ENCODE results near the gene GABARAP.

The GABARAP gene

GRCh38 chr17:7219812-7220592 lies 22.2 kb downstream of the GABARAP start, which contains the start of the genes ACADVL and DLG4:
Gene ACADVL, plus strand, starts transcription at chr17:7219938. Its CDS starts 47 bp downstream, at chr17:7219985.
Gene DLG4, minus strand, starts transcription at chr17:7219836.
- peaks cover 33 to 43% of the 10 kb centered on the region in 2 experiments for H3K4me1 ChIP-seq (ENCODE audit: control insufficient read depth in 1 of 2, insufficient read depth in 1 of 2, low read depth in 1 of 2, low read length in 1 of 2)
- peak within 1 kb of the TSS; percentile 89 to 90 for H3K4me3 ChIP-seq (ENCODE audit: low read depth in 1 of 2, low read length in 1 of 2)
- no peak for TF ChIP-seq CTCF (IDR thresholded peaks at IDR 0.05)
- no peaks in the 10 kb centered on the region for H3K9me3 ChIP-seq
- peaks cover 12% of the 10 kb centered on the region for H3K27me3 ChIP-seq
- peak within 1 kb of the TSS; percentile 75 for H3K27ac ChIP-seq
- H3K36me3 ChIP-seq, result peaks cover 33% of the 10 kb centered on the region

GRCh38 chr17:7219229-7219811 lies 22.9 kb downstream of the GABARAP start:
- peak overlapping the region; percentile 89 to 90 for H3K4me3 ChIP-seq (ENCODE audit: low read depth in 1 of 2, low read length in 1 of 2)
- TF ChIP-seq CTCF (IDR thresholded peaks at IDR 0.05), result no peak
- H3K36me3 ChIP-seq, result peaks cover 26% of the 10 kb centered on the region
- H3K4me1 ChIP-seq (ENCODE audit: control insufficient read depth in 1 of 2, insufficient read depth in 1 of 2, low read depth in 1 of 2, low read length in 1 of 2), result peaks cover 40 to 50% of the 10 kb centered on the region in 2 experiments
- peak overlapping the region; percentile 75 for H3K27ac ChIP-seq
- peaks cover 12% of the 10 kb centered on the region for H3K27me3 ChIP-seq
- H3K9me3 ChIP-seq, result no peaks in the 10 kb centered on the region

GRCh38 chr17:7218758-7219157 lies 23.5 kb downstream of the GABARAP start:
- Histone ChIP-seq H3K4me1 (ENCODE audit: control insufficient read depth in 1 of 2, insufficient read depth in 1 of 2, low read depth in 1 of 2, low read length in 1 of 2) (peaks cover 45 to 55% of the 10 kb centered on the region in 2 experiments), H3K36me3 (peaks cover 20% of the 10 kb centered on the region), H3K27me3 (peaks cover 12% of the 10 kb centered on the region), H3K27ac (no peak overlapping the region), H3K4me3 (ENCODE audit: low read depth in 1 of 2, low read length in 1 of 2) (no peak overlapping the region), H3K9me3 (no peaks in the 10 kb centered on the region)
- no peak for TF ChIP-seq CTCF (IDR thresholded peaks at IDR 0.05)

- H3K27me3 ChIP-seq, result peaks cover 12% of the 10 kb centered on the region
- no peak overlapping the region for H3K4me3 ChIP-seq (ENCODE audit: low read depth in 1 of 2, low read length in 1 of 2)
- H3K9me3 ChIP-seq, result no peaks in the 10 kb centered on the region
- H3K4me1 ChIP-seq (ENCODE audit: control insufficient read depth in 1 of 2, insufficient read depth in 1 of 2, low read depth in 1 of 2, low read length in 1 of 2), result peaks cover 48 to 57% of the 10 kb centered on the region in 2 experiments
- peaks cover 14% of the 10 kb centered on the region for H3K36me3 ChIP-seq
- H3K27ac ChIP-seq, result no peak overlapping the region
- no peak for TF ChIP-seq CTCF (IDR thresholded peaks at IDR 0.05)
Measured at GRCh38 chr17:7218166-7218565, 24.1 kb downstream of the GABARAP start.

- no peak overlapping the region for H3K27ac ChIP-seq
Measured at GRCh38 chr17:7217113-7217987, 24.9 kb downstream of the GABARAP start.

More at GRCh38 chr17:7217113-7217987, 24.9 kb downstream of the GABARAP start:
- H3K36me3 ChIP-seq, result peaks cover 6% of the 10 kb centered on the region
- no peak for TF ChIP-seq CTCF (IDR thresholded peaks at IDR 0.05)
- no peaks in the 10 kb centered on the region for H3K9me3 ChIP-seq
- peaks cover 12% of the 10 kb centered on the region for H3K27me3 ChIP-seq
- H3K4me1 ChIP-seq (ENCODE audit: control insufficient read depth in 1 of 2, insufficient read depth in 1 of 2, low read depth in 1 of 2, low read length in 1 of 2), result peaks cover 48 to 57% of the 10 kb centered on the region in 2 experiments
- H3K4me3 ChIP-seq (ENCODE audit: low read depth in 1 of 2, low read length in 1 of 2), result no peak overlapping the region

Measured in neutrophil (primary cell).